ENCODE results near the gene LYRM4.
A peak's percentile ranks its signal among the peaks of the same experiment; 100 is the strongest.

LYRM4 gene

DNA sequence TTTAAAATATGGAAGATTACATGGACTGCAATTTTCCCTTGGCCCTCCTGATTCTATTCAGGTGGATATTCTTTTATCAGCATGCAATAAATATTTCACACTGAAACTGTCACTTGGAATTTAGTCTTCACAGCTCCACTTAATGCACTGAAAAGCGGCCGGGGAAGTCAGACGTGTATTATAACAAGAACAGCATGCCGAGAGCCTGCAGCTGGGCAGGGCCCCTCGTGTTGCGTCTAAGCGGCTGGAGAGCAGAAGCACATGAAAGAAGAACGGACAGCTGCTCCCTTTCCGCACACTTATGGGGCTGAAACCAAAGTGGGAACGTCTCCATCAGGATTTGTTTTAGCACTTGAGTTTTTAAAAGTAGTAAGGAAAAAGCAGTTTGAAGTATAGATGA is 57.2 kb downstream of the LYRM4 start:
- no peak for DNase-seq

DNA sequence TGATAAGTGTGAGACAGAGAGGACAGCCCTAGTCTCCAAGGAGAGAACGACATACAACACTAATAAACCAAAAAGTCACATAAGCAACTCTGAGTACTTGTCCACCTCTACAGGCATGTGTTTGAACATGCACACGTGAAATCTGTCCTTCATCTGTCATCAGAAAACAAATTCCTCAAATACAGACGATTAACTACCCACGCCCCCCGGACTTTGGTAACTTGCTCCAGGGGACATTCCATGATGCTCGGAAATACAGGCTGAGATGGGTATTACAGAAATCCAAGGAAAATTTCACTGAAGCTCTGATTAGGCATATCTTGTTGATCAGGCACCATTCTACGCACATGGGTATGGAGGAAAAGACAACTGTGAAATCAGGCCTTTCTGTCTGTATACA is 57.8 kb downstream of the LYRM4 start:
- DNase-seq: no peak

DNA sequence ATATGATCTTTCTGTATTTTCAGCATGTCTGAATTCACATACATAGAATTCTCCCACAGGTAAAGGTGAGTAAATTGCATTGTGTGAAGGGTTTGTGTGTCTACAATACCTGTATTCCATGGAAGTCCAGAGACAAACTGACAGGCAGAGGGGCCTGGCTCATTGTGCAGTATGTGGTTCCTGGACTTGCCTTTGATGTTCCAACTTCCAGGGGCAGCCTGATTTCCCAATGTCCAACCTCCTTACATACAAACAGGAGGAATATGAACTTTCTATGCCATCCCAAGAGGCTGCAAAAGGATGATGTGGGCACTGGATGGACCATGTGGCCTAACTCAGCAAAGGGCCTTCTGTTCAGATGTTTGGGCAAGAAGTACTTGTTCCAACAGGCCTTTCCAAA is 58.5 kb downstream of the LYRM4 start:
- no peak for DNase-seq

GRCh38 chr6:5201271-5201670 is 59.5 kb downstream of the LYRM4 start:
- no peak for DNase-seq

DNA sequence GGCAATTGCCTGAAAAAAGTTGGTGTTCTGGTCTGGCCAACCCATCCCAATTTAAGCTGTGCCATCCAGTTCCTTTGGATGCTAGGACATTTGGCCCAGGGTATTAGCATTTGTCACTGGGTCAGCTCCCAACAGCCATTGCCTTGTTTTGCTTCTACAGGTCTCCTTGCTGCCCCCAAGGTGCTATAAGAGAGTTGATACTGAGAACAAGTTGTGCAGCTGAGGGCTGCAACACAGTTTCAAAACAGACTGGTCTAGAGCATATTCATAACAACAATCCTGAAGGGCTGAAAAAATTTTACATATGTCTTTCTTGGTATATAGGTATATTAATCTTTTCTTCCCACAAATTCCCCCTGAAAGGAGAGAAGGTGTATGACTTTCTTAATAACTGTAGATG is 61.0 kb downstream of the LYRM4 start:
- DNase-seq: no peak

DNA sequence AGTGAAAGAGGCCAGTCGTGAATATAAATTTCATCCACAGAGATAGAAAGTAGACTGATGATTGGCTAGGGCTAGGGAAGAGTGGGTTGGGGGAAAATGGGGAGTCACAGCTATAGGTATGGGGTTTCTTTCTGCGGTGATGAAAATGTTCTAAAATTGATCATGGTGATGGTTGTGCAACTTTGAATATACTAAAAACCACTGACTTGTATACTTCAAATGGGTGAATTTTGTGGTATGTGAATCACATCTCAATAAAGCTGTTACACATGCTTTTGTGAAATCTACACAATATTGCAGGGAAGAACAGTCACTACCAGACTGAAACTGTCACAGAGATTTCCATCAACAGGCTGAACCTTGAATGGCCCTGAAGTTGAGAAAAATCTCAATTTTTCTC is 61.5 kb downstream of the LYRM4 start:
- DNase-seq: no peak

DNA sequence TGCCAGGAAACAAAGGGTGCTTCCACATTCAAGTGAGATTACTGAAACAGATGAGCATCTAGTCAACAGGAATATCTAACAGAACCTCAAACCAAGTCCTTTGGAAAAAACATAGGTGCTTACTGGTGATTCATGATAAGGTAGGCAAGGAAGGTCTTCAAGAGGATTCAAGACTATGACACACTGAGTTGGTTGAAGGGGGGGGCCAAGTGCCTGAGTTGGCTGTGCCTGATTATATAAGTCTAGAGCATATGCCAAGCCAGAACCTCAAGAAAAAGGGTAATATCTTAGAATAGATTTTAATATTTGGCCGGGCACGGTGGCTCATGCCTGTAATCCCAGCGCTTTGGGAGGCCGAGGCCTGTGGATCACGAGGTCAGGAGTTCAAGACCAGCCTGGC is 63.7 kb downstream of the LYRM4 start:
- no peak for DNase-seq

- no peak for DNase-seq
Observed at GRCh38 chr6:5192135-5192794, 68.5 kb downstream of the LYRM4 start.

DNA sequence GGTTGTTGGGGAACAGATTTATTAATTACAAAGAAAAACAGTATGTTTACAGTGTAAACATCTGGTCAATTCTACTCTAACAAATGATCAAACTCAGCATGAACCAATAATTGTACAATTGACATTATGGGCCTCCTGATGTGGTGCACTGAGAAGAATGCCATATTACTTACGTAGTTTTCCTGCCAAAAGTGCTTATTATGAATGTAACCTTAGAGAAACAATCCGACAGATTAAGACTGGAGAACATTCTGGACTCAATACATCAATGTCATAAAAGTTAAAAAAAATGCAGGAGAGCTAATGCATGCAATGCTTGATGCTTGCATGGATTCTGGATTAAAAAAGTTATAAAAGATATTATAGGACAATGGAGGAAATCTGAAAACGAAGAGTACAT is 69.0 kb downstream of the LYRM4 start:
- no peak for DNase-seq

- no peak for DNase-seq
Observed at GRCh38 chr6:5191222-5191621, 69.5 kb downstream of the LYRM4 start.

GRCh38 chr6:5190507-5190906 is 70.2 kb downstream of the LYRM4 start:
- DNase-seq: no peak

DNA sequence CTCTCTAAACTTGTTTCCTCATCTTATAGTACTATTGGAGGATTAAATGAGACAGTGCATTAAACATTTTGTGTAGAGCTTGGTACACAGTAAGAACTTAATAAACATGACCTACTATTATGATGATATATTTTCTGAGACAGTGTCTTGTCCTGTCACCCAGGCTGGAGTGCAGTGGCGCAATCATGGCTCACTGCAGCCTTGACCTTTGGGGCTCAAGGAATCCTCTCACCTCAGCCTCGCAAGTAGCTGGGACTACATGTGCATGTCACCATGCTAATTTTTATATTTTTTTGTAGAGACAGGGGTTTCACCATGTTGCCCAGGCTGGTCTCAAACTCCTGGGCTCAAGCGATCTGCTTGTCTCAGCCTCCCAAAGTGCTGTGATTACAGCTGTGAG is 72.1 kb downstream of the LYRM4 start:
- no peak for DNase-seq

GRCh38 chr6:5184878-5185277 is 75.9 kb downstream of the LYRM4 start:
- DNase-seq: no peak

GRCh38 chr6:5184218-5184617 is 76.5 kb downstream of the LYRM4 start:
- no peak for DNase-seq

- no peak for DNase-seq
Observed at GRCh38 chr6:5181510-5182317, 79.0 kb downstream of the LYRM4 start.

DNA sequence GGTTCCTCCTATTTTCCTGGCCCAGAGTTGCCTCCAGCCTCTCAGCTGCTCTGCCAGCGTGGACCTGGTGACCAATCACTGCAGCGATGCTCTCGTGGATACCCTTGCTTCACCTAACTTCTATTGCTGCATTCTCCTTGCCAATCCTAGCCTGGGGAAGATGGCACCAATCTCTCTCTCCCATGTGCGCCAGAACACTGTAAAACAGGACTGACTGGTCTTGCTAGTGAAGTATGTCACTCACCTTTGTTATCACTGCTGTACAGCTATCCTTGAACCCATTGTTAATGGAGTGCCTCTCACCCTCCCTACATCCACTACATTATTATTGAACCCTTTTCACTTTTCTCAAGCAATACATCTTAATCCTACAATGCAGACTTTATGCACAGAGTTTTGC is 80.1 kb downstream of the LYRM4 start:
- no peak for DNase-seq

GRCh38 chr6:5179917-5180316 is 80.8 kb downstream of the LYRM4 start:
- DNase-seq: peak; percentile 18

- no peak for DNase-seq
Observed at GRCh38 chr6:5178806-5179205, 81.9 kb downstream of the LYRM4 start.

GRCh38 chr6:5175635-5176034 is 85.1 kb downstream of the LYRM4 start:
- no peak for DNase-seq

DNA sequence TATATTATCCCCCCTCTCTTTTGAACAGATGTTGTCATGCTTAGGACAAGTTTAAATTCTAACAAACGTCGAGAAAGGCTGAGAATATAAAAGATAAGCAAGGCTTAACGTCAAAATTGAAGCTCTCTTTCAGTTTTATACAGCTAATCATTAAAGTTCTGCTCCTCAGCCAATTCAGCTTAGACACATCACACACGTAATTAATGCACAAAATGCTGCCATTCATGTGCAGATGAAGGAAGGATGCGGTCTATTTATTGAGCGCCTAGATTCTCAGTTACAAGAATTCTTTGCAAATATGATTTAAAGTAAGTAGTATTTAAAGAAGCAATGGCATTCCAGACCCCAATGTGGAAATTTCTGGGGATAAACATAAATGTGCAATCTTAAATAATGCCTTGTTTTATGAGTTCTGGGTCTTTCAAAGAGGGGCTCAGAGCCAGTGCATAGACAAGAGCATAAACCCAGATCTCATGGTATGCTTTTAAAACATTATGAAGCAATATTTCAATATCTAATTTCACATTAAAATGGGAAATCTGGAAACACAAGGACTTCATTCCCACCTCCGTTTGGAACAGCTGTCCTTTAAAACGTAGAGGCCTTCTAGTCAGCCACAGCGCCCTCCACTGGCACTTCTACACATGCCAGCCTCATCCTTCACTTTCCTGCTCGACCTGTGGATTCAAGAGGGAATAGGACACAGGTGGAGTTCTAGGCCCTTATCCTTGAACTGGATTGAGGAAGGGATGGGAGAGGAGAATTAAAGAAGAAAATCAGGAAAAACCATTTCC is 85.8 kb downstream of the LYRM4 start:
- no peak for DNase-seq

GRCh38 chr6:5174244-5174643 is 86.5 kb downstream of the LYRM4 start:
- no peak for DNase-seq

- DNase-seq: no peak
Observed at GRCh38 chr6:5173810-5174209, 86.9 kb downstream of the LYRM4 start.

DNA sequence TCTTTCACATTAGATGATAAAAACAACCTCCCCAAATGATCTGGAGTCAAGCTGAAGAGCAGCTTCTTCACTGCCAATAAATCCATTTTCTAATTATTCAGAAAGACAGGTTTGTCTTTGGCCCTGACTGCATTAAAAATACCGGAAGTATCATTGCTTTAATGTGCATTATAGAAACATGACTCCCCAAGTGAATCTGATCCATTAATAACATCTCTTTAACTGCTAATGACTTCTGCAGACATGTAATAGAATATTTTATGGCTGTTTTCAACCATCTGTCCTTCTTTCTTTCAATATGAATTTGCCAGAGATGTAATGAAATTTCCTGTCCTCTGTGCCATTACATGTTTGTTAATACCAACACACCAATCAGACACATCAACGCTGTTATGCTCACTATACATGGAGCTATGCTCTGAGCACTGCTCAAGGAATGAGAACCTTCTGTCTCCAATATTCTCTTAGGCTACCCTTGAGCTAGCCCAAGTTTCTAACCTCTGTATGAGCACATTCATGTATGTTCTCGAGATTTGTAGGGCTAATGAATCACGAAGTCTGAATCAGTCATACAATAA is 87.8 kb downstream of the LYRM4 start:
- DNase-seq: no peak

All from hematopoietic multipotent progenitor cell treated with erythropoietin and hydrocortisone succinate and interleukin-3 and kit ligand, for 8 days (in vitro differentiated cells).